ENCODE results near the gene EFTUD2.

The EFTUD2 gene

GRCh38 chr17:44925731-44926697 lies 26.8 kb upstream of the EFTUD2 start:
- no peak for DNase-seq

GRCh38 chr17:44924107-44924544 lies 24.9 kb upstream of the EFTUD2 start:
- DNase-seq = no peak

- DNase-seq = no peak
Measured at GRCh38 chr17:44922746-44923470, 23.7 kb upstream of the EFTUD2 start.

GRCh38 chr17:44922136-44922535 lies 22.9 kb upstream of the EFTUD2 start:
- DNase-seq = no peak

GRCh38 chr17:44921122-44921882 lies 22.1 kb upstream of the EFTUD2 start:
- DNase-seq = no peak

GRCh38 chr17:44920565-44920940 lies 21.3 kb upstream of the EFTUD2 start:
- no peak for DNase-seq

GRCh38 chr17:44919885-44920564 lies 20.8 kb upstream of the EFTUD2 start:
- peak; percentile 71 to 73 for DNase-seq

GRCh38 chr17:44919411-44919810 lies 20.2 kb upstream of the EFTUD2 start:
- DNase-seq = no peak

- no peak for DNase-seq
Measured at GRCh38 chr17:44918006-44918405, 18.8 kb upstream of the EFTUD2 start.

GRCh38 chr17:44917456-44917855 lies 18.2 kb upstream of the EFTUD2 start:
- DNase-seq = no peak

GRCh38 chr17:44916781-44917241 lies 17.6 kb upstream of the EFTUD2 start:
- DNase-seq = peak; percentile 64 to 67

GRCh38 chr17:44915862-44916780 lies 16.9 kb upstream of the EFTUD2 start:
- DNase-seq = no peak

- DNase-seq = peak in 1 of 2 donors; percentile 27
Measured at GRCh38 chr17:44915321-44915726, 16.1 kb upstream of the EFTUD2 start, which contains the start of gene GFAP. Gene GFAP (minus strand): TSS chr17:44915500. CDS start chr17:44915486, 14 bp downstream.

GRCh38 chr17:44914698-44915271 lies 15.5 kb upstream of the EFTUD2 start:
- DNase-seq = no peak

- DNase-seq = no peak
Measured at GRCh38 chr17:44914148-44914547, 14.9 kb upstream of the EFTUD2 start.

GRCh38 chr17:44913676-44914075 lies 14.4 kb upstream of the EFTUD2 start:
- DNase-seq = no peak

- no peak for DNase-seq
Measured at GRCh38 chr17:44912763-44913544, 13.7 kb upstream of the EFTUD2 start.

- DNase-seq = peak in 1 of 2 donors; percentile 32
Measured at GRCh38 chr17:44911133-44912001, 12.1 kb upstream of the EFTUD2 start.
